Parathyroid adenoma (tissue), 2 donors: Measurements from ENCODE around the gene SGMS1.

Source experiments
- H2AFZ ChIP-seq: fragments of 300-600 bp; sonication (generic); one replicate; pipeline ENCODE4 v1.7.0; 2017; ENCODE audit warnings: antibody characterized with exemption, mild to moderate bottlenecking
- H3K27ac ChIP-seq: fragments of 300-600 bp; sonication (generic); one replicate; pipeline ENCODE4 v1.7.0; 2017
- H3K27me3 ChIP-seq: fragments of 300-600 bp; sonication (generic); one replicate; pipeline ENCODE4 v1.7.0; 2017; ENCODE audit warnings: low read length; ENCODE audit not compliant: control insufficient read depth, insufficient read depth
- H3K36me3 ChIP-seq: fragments of 300-600 bp; sonication (generic); one replicate; pipeline ENCODE4 v1.7.0; 2017; ENCODE audit warnings: low read length; ENCODE audit not compliant: control insufficient read depth, insufficient read depth
- H3K4me1 ChIP-seq: fragments of 300-600 bp; sonication (generic); one replicate; pipeline ENCODE4 v1.7.0; 2017; ENCODE audit warnings: control low read depth
- H3K4me2 ChIP-seq: fragments of 300-600 bp; sonication (generic); one replicate; pipeline ENCODE4 v1.7.0; 2017; ENCODE audit warnings: low read length
- H3K4me3 ChIP-seq: fragments of 300-600 bp; sonication (generic); one replicate; pipeline ENCODE4 v1.7.0; 2017; ENCODE audit warnings: low read depth, low read length
- H3K79me2 ChIP-seq: fragments of 300-600 bp; sonication (generic); one replicate; pipeline ENCODE4 v1.7.0; 2017; ENCODE audit warnings: control low read depth
- H3K9ac ChIP-seq: fragments of 300-600 bp; sonication (generic); one replicate; pipeline ENCODE4 v1.7.0; 2017; ENCODE audit warnings: mild to moderate bottlenecking
- H3K9me3 ChIP-seq: fragments of 300-600 bp; sonication (generic); one replicate; pipeline ENCODE4 v1.7.0; 2017; ENCODE audit warnings: low read length; ENCODE audit not compliant: control insufficient read depth
- TF ChIP-seq, protein P1 (sequence below): fragments of 300-600 bp; sonication (generic); IDR thresholded peaks from one replicate; pipeline ENCODE4 v1.7.0; 2017; ENCODE audit warnings: antibody characterized with exemption, mild to moderate bottlenecking
- donor health status: primary hyperparathyroidism.

The SGMS1 gene

DNA sequence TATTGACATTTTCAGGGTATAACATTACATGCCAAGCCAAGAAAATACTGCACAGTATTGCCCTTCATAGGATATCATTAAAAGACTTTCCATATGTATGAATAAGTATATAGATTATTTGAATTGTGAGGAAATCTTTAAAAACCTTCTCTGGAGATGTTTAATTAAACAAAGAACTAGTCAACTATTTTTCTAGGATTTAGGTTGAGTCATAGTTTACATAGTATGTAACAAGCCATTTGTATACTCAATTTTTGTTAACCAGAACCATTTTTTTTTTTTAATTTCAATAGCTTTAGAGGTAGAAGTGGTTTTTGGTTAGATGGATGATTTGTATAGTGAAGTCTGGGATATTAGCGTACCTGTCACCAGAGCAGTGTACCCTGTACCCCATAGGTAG is 221.3 kb downstream of the SGMS1 start:
- Histone ChIP-seq H3K9me3 (no peaks in the 10 kb centered on the region), H3K27me3 (no peaks in the 10 kb centered on the region), H3K4me1 (peaks cover 11% of the 10 kb centered on the region), H3K27ac (no peak overlapping the region), H3K36me3 (no peaks in the 10 kb centered on the region), H3K4me3 (no peak overlapping the region), H3K79me2 (peaks cover 34% of the 10 kb centered on the region), H2AFZ (no peak overlapping the region), H3K4me2 (no peak overlapping the region), H3K9ac (no peak overlapping the region)
- TF ChIP-seq, protein P1, sequence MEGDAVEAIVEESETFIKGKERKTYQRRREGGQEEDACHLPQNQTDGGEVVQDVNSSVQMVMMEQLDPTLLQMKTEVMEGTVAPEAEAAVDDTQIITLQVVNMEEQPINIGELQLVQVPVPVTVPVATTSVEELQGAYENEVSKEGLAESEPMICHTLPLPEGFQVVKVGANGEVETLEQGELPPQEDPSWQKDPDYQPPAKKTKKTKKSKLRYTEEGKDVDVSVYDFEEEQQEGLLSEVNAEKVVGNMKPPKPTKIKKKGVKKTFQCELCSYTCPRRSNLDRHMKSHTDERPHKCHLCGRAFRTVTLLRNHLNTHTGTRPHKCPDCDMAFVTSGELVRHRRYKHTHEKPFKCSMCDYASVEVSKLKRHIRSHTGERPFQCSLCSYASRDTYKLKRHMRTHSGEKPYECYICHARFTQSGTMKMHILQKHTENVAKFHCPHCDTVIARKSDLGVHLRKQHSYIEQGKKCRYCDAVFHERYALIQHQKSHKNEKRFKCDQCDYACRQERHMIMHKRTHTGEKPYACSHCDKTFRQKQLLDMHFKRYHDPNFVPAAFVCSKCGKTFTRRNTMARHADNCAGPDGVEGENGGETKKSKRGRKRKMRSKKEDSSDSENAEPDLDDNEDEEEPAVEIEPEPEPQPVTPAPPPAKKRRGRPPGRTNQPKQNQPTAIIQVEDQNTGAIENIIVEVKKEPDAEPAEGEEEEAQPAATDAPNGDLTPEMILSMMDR: no peak

DNA sequence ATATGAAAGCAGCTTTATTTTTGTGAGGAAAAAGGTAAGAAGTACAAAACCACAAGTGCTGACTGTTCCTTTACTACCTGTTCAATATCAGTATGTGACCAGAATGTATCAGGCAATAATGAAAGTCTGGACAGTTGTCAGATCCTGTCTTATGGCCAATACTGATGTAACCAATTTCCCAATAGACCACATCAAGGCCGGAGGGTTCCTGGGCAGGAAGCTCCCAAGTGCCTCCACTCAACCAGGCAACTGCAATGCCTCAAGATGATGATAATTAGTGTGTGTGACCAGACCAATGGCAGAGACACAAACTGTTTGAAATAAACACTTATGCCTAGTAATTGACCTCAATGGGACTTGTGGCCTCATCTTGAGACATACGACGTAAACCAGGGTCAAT is 223.1 kb downstream of the SGMS1 start:
- Histone ChIP-seq H3K79me2 (peaks cover 30% of the 10 kb centered on the region), H3K27ac (no peak overlapping the region), H3K36me3 (no peaks in the 10 kb centered on the region), H3K4me3 (no peak overlapping the region), H3K4me1 (peaks cover 11% of the 10 kb centered on the region), H3K9ac (no peak overlapping the region), H3K9me3 (no peaks in the 10 kb centered on the region), H2AFZ (no peak overlapping the region), H3K27me3 (no peaks in the 10 kb centered on the region), H3K4me2 (no peak overlapping the region)
- TF ChIP-seq, protein P1: no peak

DNA sequence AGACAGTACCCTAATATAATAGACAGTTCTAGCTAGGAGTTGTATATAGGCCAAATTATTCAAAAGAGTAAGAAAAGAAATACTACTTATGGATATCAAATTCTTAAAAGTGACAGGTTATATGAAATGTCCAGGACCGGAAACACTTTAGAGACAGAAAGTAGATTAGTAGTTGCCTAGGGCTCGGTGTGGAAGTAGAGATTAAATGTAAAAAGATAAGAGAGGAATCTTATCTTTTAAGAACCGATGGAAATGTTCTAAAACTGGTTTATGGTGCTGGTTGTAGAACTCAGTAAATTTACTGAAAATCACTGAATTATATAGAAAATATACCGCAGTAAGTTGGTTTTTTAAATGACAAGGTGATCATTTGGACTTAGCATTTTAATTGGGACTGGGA is 224.9 kb downstream of the SGMS1 start:
- Histone ChIP-seq H3K36me3 (no peaks in the 10 kb centered on the region), H3K9me3 (no peaks in the 10 kb centered on the region), H3K4me2 (no peak overlapping the region), H3K79me2 (peaks cover 24% of the 10 kb centered on the region), H3K27me3 (no peaks in the 10 kb centered on the region), H3K4me3 (no peak overlapping the region), H2AFZ (no peak overlapping the region), H3K4me1 (peaks cover 3% of the 10 kb centered on the region), H3K9ac (no peak overlapping the region), H3K27ac (no peak overlapping the region)
- TF ChIP-seq, protein P1: no peak

DNA sequence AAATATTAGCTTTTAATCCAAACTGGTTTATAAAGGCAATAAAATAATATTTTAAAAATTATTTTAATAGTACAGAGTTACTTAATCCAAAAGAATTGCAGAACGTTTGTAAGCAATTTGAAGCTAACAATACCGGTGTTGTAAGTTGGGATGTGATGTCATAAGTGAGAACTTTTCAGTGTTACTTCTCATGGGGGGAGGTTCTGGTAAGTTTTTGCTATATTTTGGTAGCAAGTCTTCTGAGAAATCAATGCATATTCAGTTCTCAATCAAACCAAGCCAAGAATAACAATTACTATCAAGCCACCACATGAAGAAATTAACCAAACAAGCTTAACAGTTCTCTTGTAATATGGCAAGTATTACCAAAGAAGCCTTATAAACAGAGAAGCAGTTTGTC is 225.4 kb downstream of the SGMS1 start:
- Histone ChIP-seq H3K36me3 (no peaks in the 10 kb centered on the region), H3K9ac (no peak overlapping the region), H3K79me2 (peaks cover 21% of the 10 kb centered on the region), H3K27ac (no peak overlapping the region), H3K9me3 (no peaks in the 10 kb centered on the region), H3K4me2 (no peak overlapping the region), H2AFZ (no peak overlapping the region), H3K27me3 (no peaks in the 10 kb centered on the region), H3K4me1 (no peaks in the 10 kb centered on the region), H3K4me3 (no peak overlapping the region)
- TF ChIP-seq, protein P1: no peak

DNA sequence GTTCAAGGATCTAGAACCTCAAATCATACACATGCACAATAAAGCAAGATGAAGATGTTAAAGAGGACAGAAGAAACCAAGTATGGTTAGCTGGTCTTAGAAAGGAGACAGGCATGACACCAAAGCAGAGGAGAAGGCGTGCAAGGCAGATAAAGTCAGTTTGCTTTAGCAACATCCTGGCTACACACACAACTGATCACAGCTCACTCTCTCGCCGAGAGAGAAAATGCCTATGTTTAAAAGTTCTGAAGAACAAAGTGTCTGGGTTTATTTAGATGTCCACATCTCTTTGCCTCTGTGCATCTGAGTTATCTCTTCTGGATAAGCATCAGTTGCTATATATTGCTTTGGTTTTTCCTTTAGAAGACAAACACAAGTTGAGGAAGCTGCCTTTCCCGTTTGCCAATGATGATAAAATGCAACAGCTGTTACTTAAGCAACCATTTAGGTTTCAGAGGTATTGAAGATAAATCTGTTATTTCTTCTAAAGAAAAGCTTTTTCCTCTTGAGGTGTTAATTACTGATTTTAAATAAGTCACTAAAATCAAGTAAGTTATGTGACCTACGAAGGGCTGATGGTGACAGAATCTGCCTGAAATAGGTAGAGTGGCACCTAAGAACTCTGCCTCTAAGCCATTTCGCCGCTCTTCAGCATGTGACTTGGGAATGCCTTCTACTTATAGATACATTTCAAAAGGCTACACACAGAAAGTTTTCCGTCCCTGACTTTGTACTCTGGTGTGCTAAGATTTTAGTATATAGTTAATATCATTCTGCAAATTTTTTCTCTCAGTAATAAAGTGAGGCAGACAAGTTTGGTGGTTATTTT is 226.2 kb downstream of the SGMS1 start:
- no peaks in the 10 kb centered on the region for H3K9me3 ChIP-seq
- H3K9ac ChIP-seq: no peak overlapping the region
- TF ChIP-seq, protein P1: no peak
- H3K36me3 ChIP-seq: no peaks in the 10 kb centered on the region
- H2AFZ ChIP-seq: no peak overlapping the region
- no peaks in the 10 kb centered on the region for H3K27me3 ChIP-seq
- H3K79me2 ChIP-seq: peaks cover 23% of the 10 kb centered on the region
- H3K4me3 ChIP-seq: no peak overlapping the region
- no peak overlapping the region for H3K4me2 ChIP-seq
- no peak overlapping the region for H3K27ac ChIP-seq
- no peaks in the 10 kb centered on the region for H3K4me1 ChIP-seq
